WERI-Rb-1 (cell line): ENCODE measurements around the gene WFDC1.

Source experiments
- DNase-seq: peaks from one replicate; pipeline ENCODE4 v3.0.0-alpha.2; 2020
- H3K27ac ChIP-seq: fragments of 250-450 bp; sonication (Bioruptor Pico); 2 replicates; pipeline ENCODE4 v1.5.1; 2020; ENCODE audit warnings: mild to moderate bottlenecking, moderate library complexity
- H3K27me3 ChIP-seq: fragments of 250-450 bp; sonication (Bioruptor Pico); 2 replicates; pipeline ENCODE4 v1.5.1; 2021; ENCODE audit warnings: mild to moderate bottlenecking, low read depth, moderate library complexity; ENCODE audit not compliant: insufficient read depth, severe bottlenecking
- H3K36me3 ChIP-seq: fragments of 250-450 bp; sonication (Bioruptor Pico); 2 replicates; pipeline ENCODE4 v1.5.1; 2020; ENCODE audit warnings: mild to moderate bottlenecking, moderate library complexity
- H3K4me3 ChIP-seq: 2 replicates; pipeline ENCODE4 v1.5.1; 2011; ENCODE audit warnings: low read depth, mild to moderate bottlenecking, control low read depth, low read length
- H3K9me3 ChIP-seq: fragments of 250-450 bp; sonication (Bioruptor Pico); 2 replicates; pipeline ENCODE4 v1.5.1; 2021; ENCODE audit warnings: mild to moderate bottlenecking, moderate library complexity; ENCODE audit not compliant: severe bottlenecking
- CTCF ChIP-seq: IDR thresholded peaks from 2 replicates; pipeline ENCODE4 v1.5.1; 2011; ENCODE audit warnings: low read depth, mild to moderate bottlenecking, control low read depth, inconsistent platforms, low read length

Gene WFDC1

GRCh38 chr16:84252184-84252583, 42.5 kb upstream of the WFDC1 start:
- Histone ChIP-seq H3K4me3 (no peak overlapping the region), H3K27ac (no peak overlapping the region), H3K27me3 (no peaks in the 10 kb centered on the region), H3K36me3 (no peaks in the 10 kb centered on the region), H3K9me3 (no peaks in the 10 kb centered on the region)
- no peak for TF ChIP-seq CTCF
- no peak for DNase-seq

- H3K9me3 ChIP-seq = no peaks in the 10 kb centered on the region
- H3K36me3 ChIP-seq = no peaks in the 10 kb centered on the region
- no peak overlapping the region for H3K4me3 ChIP-seq
- H3K27me3 ChIP-seq = no peaks in the 10 kb centered on the region
- no peak overlapping the region for H3K27ac ChIP-seq
- DNase-seq = no peak
- TF ChIP-seq CTCF = no peak
Observed at GRCh38 chr16:84253173-84253572, 41.5 kb upstream of the WFDC1 start.

GRCh38 chr16:84254062-84254461, 40.6 kb upstream of the WFDC1 start:
- H3K36me3 ChIP-seq = no peaks in the 10 kb centered on the region
- TF ChIP-seq CTCF = no peak
- no peaks in the 10 kb centered on the region for H3K27me3 ChIP-seq
- H3K4me3 ChIP-seq = no peak overlapping the region
- DNase-seq = no peak
- no peak overlapping the region for H3K27ac ChIP-seq
- H3K9me3 ChIP-seq = no peaks in the 10 kb centered on the region

GRCh38 chr16:84255050-84255810, 39.4 kb upstream of the WFDC1 start:
- no peaks in the 10 kb centered on the region for H3K36me3 ChIP-seq
- no peak for DNase-seq
- no peaks in the 10 kb centered on the region for H3K9me3 ChIP-seq
- H3K27me3 ChIP-seq = no peaks in the 10 kb centered on the region
- H3K4me3 ChIP-seq = no peak overlapping the region
- no peak overlapping the region for H3K27ac ChIP-seq
- TF ChIP-seq CTCF = no peak

- DNase-seq = no peak
Observed at GRCh38 chr16:84258266-84258665, 36.4 kb upstream of the WFDC1 start.

More at GRCh38 chr16:84258266-84258665, 36.4 kb upstream of the WFDC1 start:
- Histone ChIP-seq H3K4me3 (no peak overlapping the region), H3K27me3 (no peaks in the 10 kb centered on the region), H3K9me3 (no peaks in the 10 kb centered on the region), H3K27ac (no peak overlapping the region), H3K36me3 (no peaks in the 10 kb centered on the region)
- no peak for TF ChIP-seq CTCF
